DND-41 (cell line): ENCODE results near the gene MAP3K5.

Experiments
- ATAC-seq: fragments of 200-7000 bp; cut with Tn5 transposase; 3 replicates; pipeline ENCODE4 v1.9.1; 2021; ENCODE audit warnings: low read depth; ENCODE audit not compliant: insufficient read depth
- DNase-seq: peaks from one replicate; pipeline ENCODE4 v3.0.0-alpha.2; 2020
- H2AFZ ChIP-seq: 2 replicates; pipeline ENCODE4 v1.6.0; 2012; ENCODE audit warnings: low read depth, low read length
- H3K27ac ChIP-seq: 2 replicates; pipeline ENCODE4 v1.5.1; 2012; ENCODE audit warnings: low read length, inconsistent platforms
- H3K27me3 ChIP-seq: fragments of 200-600 bp; sonication (generic); 2 replicates; pipeline ENCODE4 v1.6.0; 2012; ENCODE audit warnings: low read length, mild to moderate bottlenecking, inconsistent platforms; ENCODE audit not compliant: insufficient read depth, poor library complexity
- H3K36me3 ChIP-seq: 2 replicates; pipeline ENCODE4 v1.5.1; 2012; ENCODE audit warnings: low read length, inconsistent platforms; ENCODE audit not compliant: insufficient read depth
- H3K4me1 ChIP-seq: 2 replicates; pipeline ENCODE4 v1.5.1; 2012; ENCODE audit warnings: mild to moderate bottlenecking, low read length; ENCODE audit not compliant: insufficient read depth
- H3K4me2 ChIP-seq: 2 replicates; pipeline ENCODE4 v1.6.0; 2012; ENCODE audit warnings: mild to moderate bottlenecking, moderate library complexity, low read length, inconsistent platforms; ENCODE audit not compliant: insufficient read depth
- H3K4me3 ChIP-seq, 2 experiments: fragments of 200-600 bp in 1 of 2; shearing (Covaris generic) in 1 of 2; 2 replicates each; pipeline ENCODE4 v1.5.1; 2012 to 2016; ENCODE audit warnings: inconsistent platforms in 2 of 2, low read length in 2 of 2, mild to moderate bottlenecking in 2 of 2, low read depth in 1 of 2, moderate library complexity in 1 of 2
- H3K79me2 ChIP-seq: 2 replicates; pipeline ENCODE4 v1.6.0; 2012; ENCODE audit warnings: low read length, inconsistent platforms; ENCODE audit not compliant: insufficient read depth
- H3K9ac ChIP-seq: 2 replicates; pipeline ENCODE4 v1.6.0; 2012; ENCODE audit warnings: low read depth, mild to moderate bottlenecking, inconsistent platforms, low read length, moderate library complexity
- H3K9me3 ChIP-seq: 2 replicates; pipeline ENCODE4 v1.5.1; 2012; ENCODE audit warnings: low read length, moderate library complexity, mild to moderate bottlenecking, inconsistent platforms; ENCODE audit not compliant: insufficient read depth, severe bottlenecking
- H4K20me1 ChIP-seq: 2 replicates; pipeline ENCODE4 v1.6.0; 2012; ENCODE audit warnings: low read length; ENCODE audit not compliant: insufficient read depth
- EZH2 ChIP-seq: IDR thresholded peaks from 3 replicates; pipeline ENCODE4 v1.6.1; 2012; ENCODE audit warnings: borderline replicate concordance, low read depth, mild to moderate bottlenecking, moderate library complexity, low read length, inconsistent platforms; ENCODE audit not compliant: severe bottlenecking
- TF ChIP-seq, protein P1 (sequence below): IDR thresholded peaks from 2 replicates; pipeline ENCODE4 v1.5.1; 2012; ENCODE audit warnings: borderline replicate concordance, low read length, moderate library complexity, mild to moderate bottlenecking; ENCODE audit not compliant: poor library complexity, severe bottlenecking; ENCODE audit errors: extremely low read depth

MAP3K5 gene

DNA sequence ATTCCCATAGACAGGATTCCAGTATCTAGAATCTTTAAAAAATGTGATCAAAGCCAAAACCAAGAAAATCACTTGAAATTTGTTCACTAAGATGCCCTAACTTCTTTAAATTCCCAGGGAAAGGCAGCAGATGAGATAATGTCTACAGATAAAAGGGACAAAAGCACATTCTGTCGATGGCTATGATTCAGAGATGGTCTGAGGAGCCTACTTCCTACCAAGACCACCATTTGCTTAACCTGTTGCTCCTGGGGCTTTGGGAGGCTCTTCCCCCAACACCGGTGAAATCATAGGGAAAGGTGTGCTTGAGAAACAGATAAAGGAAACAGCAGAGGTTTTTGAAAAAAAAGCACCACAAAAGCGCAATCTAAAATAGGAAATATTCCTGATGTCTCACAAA, 123.7 kb downstream of the MAP3K5 start:
- Histone ChIP-seq H3K27ac (no peak overlapping the region), H3K4me2 (no peak overlapping the region), H3K4me3 (no peak overlapping the region), H3K36me3 (no peaks in the 10 kb centered on the region), H3K9me3 (no peaks in the 10 kb centered on the region), H3K4me1 (no peaks in the 10 kb centered on the region), H2AFZ (no peak overlapping the region), H4K20me1 (no peaks in the 10 kb centered on the region), H3K79me2 (no peaks in the 10 kb centered on the region), H3K27me3 (no peaks in the 10 kb centered on the region), H3K9ac (no peak overlapping the region)
- no peak for DNase-seq
- no peak for ATAC-seq
- no peak for TF ChIP-seq EZH2
- TF ChIP-seq, protein P1, sequence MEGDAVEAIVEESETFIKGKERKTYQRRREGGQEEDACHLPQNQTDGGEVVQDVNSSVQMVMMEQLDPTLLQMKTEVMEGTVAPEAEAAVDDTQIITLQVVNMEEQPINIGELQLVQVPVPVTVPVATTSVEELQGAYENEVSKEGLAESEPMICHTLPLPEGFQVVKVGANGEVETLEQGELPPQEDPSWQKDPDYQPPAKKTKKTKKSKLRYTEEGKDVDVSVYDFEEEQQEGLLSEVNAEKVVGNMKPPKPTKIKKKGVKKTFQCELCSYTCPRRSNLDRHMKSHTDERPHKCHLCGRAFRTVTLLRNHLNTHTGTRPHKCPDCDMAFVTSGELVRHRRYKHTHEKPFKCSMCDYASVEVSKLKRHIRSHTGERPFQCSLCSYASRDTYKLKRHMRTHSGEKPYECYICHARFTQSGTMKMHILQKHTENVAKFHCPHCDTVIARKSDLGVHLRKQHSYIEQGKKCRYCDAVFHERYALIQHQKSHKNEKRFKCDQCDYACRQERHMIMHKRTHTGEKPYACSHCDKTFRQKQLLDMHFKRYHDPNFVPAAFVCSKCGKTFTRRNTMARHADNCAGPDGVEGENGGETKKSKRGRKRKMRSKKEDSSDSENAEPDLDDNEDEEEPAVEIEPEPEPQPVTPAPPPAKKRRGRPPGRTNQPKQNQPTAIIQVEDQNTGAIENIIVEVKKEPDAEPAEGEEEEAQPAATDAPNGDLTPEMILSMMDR, result no peak

DNA sequence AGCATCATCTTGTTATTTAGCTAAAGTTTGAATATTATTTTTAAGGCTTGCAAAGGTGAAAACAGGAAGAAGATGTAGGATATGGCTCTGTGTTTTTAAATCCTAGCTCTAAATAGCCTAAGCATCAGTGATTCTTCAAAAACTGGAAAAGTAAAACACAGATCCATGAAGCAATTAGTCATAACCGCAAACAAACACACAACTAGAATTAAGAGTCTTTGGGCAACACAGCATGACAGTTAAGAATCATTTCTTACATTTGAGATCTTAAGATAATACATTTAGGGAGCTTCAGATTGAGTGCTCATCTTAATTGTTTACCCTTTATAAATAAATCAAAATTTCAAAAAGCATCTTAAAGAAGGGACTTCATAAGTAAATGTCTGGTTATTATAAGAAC, 126.2 kb downstream of the MAP3K5 start:
- no peak for TF ChIP-seq EZH2
- TF ChIP-seq, protein P1, result no peak
- no peaks in the 10 kb centered on the region for H3K79me2 ChIP-seq
- H3K4me2 ChIP-seq, result no peak overlapping the region
- H3K4me3 ChIP-seq, result no peak overlapping the region
- no peaks in the 10 kb centered on the region for H4K20me1 ChIP-seq
- H3K27me3 ChIP-seq, result no peaks in the 10 kb centered on the region
- H3K9ac ChIP-seq, result no peak overlapping the region
- DNase-seq (no peak), ATAC-seq (no peak)
- H3K9me3 ChIP-seq, result no peaks in the 10 kb centered on the region
- no peak overlapping the region for H3K27ac ChIP-seq
- H3K4me1 ChIP-seq, result no peaks in the 10 kb centered on the region
- H2AFZ ChIP-seq, result no peak overlapping the region
- no peaks in the 10 kb centered on the region for H3K36me3 ChIP-seq

DNA sequence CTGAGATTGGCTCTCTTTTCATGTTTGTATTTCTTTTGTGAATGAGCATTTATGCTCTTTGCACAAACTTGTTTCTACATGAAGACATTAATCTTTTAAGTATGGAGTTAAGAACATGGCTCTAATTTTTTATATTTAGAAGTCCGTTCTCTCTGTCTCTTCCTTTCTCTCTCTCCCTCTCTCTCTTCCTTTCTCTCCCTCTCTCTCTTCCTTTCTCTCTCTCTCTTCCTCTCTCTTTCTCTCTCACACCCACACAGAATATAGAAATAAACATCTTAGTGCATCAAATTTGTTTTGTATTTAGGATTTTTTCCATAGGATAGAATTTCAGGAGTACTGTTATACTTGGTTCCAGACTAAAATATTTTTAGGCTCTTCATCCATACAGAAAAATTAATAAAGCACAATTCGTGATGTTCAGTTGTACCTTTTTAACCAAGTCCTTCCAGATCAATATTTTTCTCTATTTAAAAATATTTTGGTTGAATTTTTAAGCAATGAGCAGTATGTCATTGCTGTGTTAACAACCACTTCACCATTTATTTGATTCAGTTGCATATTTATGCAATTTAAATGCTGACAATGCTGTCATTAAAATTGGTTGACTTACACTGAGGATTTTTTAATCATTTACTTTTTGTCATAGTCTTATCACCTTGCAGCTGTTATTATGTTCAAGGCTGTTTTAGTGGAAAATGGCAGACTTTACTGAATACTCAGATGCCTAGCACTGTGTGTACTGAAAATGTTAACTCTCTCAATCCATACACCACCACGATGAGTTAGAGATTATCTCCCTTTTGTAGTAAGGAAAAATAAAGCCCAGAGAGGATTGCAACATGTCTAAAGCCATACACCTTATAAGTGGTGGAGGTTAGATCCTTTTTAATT, 129.7 kb downstream of the MAP3K5 start:
- Histone ChIP-seq H3K36me3 (no peaks in the 10 kb centered on the region), H3K4me3 (no peak overlapping the region), H3K79me2 (no peaks in the 10 kb centered on the region), H3K9ac (no peak overlapping the region), H3K27me3 (no peaks in the 10 kb centered on the region), H3K4me2 (no peak overlapping the region), H4K20me1 (no peaks in the 10 kb centered on the region), H3K9me3 (no peaks in the 10 kb centered on the region), H3K4me1 (no peaks in the 10 kb centered on the region), H2AFZ (no peak overlapping the region), H3K27ac (no peak overlapping the region)
- no peak for DNase-seq
- no peak for ATAC-seq
- TF ChIP-seq, protein P1, result no peak
- no peak for TF ChIP-seq EZH2
